Measurements from ENCODE around the gene RAPGEF1. TPM values are rescaled to one million over a fixed set of nuclear protein-coding genes. Genes with fewer than 3 reads are reported as not detected.

The RAPGEF1 gene
- total RNA-seq, 1 donor from 2014 or later, result 76.8 TPM

- no peak for FAIRE-seq
Observed at GRCh38 chr9:131743096-131743495, 3.2 kb upstream of the RAPGEF1 start.

DNA sequence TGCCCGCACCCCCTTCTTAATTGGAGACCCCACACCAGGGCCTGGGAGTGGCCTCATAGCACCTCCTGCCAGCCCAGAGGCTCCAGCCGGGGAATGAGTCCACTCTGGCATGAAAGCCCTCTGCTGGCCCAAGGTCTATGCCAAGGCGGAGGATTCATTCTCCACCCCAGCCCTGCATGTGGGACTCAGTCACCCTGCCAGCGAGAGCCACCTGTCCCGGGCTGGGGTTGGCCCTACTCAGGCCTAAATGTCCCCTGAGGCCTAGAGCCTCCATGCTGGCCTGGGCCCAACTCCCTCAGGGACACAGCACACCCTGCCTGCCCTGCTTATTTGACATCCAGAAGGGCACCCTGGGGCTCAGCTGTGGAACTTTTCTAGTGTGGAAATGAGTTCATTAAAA, 1.0 kb upstream of the RAPGEF1 start:
- DNase-seq (ENCODE audit: low read depth), result no peak
- Histone ChIP-seq H3K36me3 (ENCODE audit: insufficient read depth, low read length) (no peaks in the 10 kb centered on the region), H3K9ac (ENCODE audit: low read length) (no peak overlapping the region), H4K20me1 (ENCODE audit: insufficient read depth, low read length) (peaks cover 27% of the 10 kb centered on the region), H3K4me1 (ENCODE audit: insufficient read depth, low read length) (peaks cover 9% of the 10 kb centered on the region), H3K9me3 (ENCODE audit: insufficient read depth, low read depth, low read length) (no peaks in the 10 kb centered on the region), H3K4me3 (ENCODE audit: insufficient read depth, low read depth, low read length) (no peak overlapping the region), H3K27me3 (ENCODE audit: insufficient read depth, low read length) (no peaks in the 10 kb centered on the region), H3K4me2 (ENCODE audit: low read length) (no peak overlapping the region), H3K79me2 (ENCODE audit: insufficient read depth, low read length) (peaks cover 28% of the 10 kb centered on the region), H3K27ac (ENCODE audit: low read depth, low read length) (no peak overlapping the region), H2AFZ (ENCODE audit: low read depth, low read length) (no peak overlapping the region)
- Mint-ChIP-seq H3K27ac (ENCODE audit: unreplicated experiment) (no peak overlapping the region), H3K27me3 (ENCODE audit: low read depth, unreplicated experiment) (no peaks in the 10 kb centered on the region), H3K36me3 (ENCODE audit: low read depth, unreplicated experiment) (peaks cover 8% of the 10 kb centered on the region), H3K4me1 (ENCODE audit: low read depth, unreplicated experiment) (peaks cover 28% of the 10 kb centered on the region), H3K4me3 (ENCODE audit: unreplicated experiment) (peak overlapping the region; percentile 79), H3K9me3 (ENCODE audit: unreplicated experiment) (no peaks in the 10 kb centered on the region)
- no peak for FAIRE-seq
- no peak for TF ChIP-seq EZH2 (IDR thresholded peaks at IDR 0.05; ENCODE audit: insufficient read depth, low read length)
- TF ChIP-seq, protein P1, sequence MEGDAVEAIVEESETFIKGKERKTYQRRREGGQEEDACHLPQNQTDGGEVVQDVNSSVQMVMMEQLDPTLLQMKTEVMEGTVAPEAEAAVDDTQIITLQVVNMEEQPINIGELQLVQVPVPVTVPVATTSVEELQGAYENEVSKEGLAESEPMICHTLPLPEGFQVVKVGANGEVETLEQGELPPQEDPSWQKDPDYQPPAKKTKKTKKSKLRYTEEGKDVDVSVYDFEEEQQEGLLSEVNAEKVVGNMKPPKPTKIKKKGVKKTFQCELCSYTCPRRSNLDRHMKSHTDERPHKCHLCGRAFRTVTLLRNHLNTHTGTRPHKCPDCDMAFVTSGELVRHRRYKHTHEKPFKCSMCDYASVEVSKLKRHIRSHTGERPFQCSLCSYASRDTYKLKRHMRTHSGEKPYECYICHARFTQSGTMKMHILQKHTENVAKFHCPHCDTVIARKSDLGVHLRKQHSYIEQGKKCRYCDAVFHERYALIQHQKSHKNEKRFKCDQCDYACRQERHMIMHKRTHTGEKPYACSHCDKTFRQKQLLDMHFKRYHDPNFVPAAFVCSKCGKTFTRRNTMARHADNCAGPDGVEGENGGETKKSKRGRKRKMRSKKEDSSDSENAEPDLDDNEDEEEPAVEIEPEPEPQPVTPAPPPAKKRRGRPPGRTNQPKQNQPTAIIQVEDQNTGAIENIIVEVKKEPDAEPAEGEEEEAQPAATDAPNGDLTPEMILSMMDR (IDR thresholded peaks at IDR 0.05; ENCODE audit: insufficient read depth, low read depth, low read length), result no peak

More at GRCh38 chr9:131743096-131743495, 3.2 kb upstream of the RAPGEF1 start:
- no peaks in the 10 kb centered on the region for H3K27me3 Mint-ChIP-seq (ENCODE audit: low read depth, unreplicated experiment)
- no peak overlapping the region for H3K27ac Mint-ChIP-seq (ENCODE audit: unreplicated experiment)
- Histone ChIP-seq H4K20me1 (ENCODE audit: insufficient read depth, low read length) (peaks cover 10% of the 10 kb centered on the region), H3K27ac (ENCODE audit: low read depth, low read length) (no peak overlapping the region), H3K9ac (ENCODE audit: low read length) (no peak overlapping the region), H3K27me3 (ENCODE audit: insufficient read depth, low read length) (no peaks in the 10 kb centered on the region), H3K36me3 (ENCODE audit: insufficient read depth, low read length) (no peaks in the 10 kb centered on the region), H3K4me1 (ENCODE audit: insufficient read depth, low read length) (peaks cover 9% of the 10 kb centered on the region), H3K4me2 (ENCODE audit: low read length) (no peak overlapping the region), H3K9me3 (ENCODE audit: insufficient read depth, low read depth, low read length) (no peaks in the 10 kb centered on the region), H3K79me2 (ENCODE audit: insufficient read depth, low read length) (peaks cover 12% of the 10 kb centered on the region), H2AFZ (ENCODE audit: low read depth, low read length) (no peak overlapping the region), H3K4me3 (ENCODE audit: insufficient read depth, low read depth, low read length) (no peak overlapping the region)
- H3K36me3 Mint-ChIP-seq (ENCODE audit: low read depth, unreplicated experiment), result no peaks in the 10 kb centered on the region
- no peak overlapping the region for H3K4me3 Mint-ChIP-seq (ENCODE audit: unreplicated experiment)
- no peaks in the 10 kb centered on the region for H3K9me3 Mint-ChIP-seq (ENCODE audit: unreplicated experiment)
- TF ChIP-seq, protein P1 (IDR thresholded peaks at IDR 0.05; ENCODE audit: insufficient read depth, low read depth, low read length), result no peak
- no peak for TF ChIP-seq EZH2 (IDR thresholded peaks at IDR 0.05; ENCODE audit: insufficient read depth, low read length)
- DNase-seq (ENCODE audit: low read depth), result no peak
- peaks cover 13% of the 10 kb centered on the region for H3K4me1 Mint-ChIP-seq (ENCODE audit: low read depth, unreplicated experiment)

- peaks cover 42% of the 10 kb centered on the region for H3K79me2 ChIP-seq (ENCODE audit: insufficient read depth, low read length)
- no peaks in the 10 kb centered on the region for H3K27me3 ChIP-seq (ENCODE audit: insufficient read depth, low read length)
- peak overlapping the region; percentile 73 for H3K4me3 ChIP-seq (ENCODE audit: insufficient read depth, low read depth, low read length)
- H2AFZ ChIP-seq (ENCODE audit: low read depth, low read length), result peak overlapping the region; percentile 71
- Mint-ChIP-seq H3K36me3 (ENCODE audit: low read depth, unreplicated experiment) (peaks cover 16% of the 10 kb centered on the region), H3K4me3 (ENCODE audit: unreplicated experiment) (peak overlapping the region; percentile 91), H3K4me1 (ENCODE audit: low read depth, unreplicated experiment) (peaks cover 41% of the 10 kb centered on the region), H3K27me3 (ENCODE audit: low read depth, unreplicated experiment) (no peaks in the 10 kb centered on the region), H3K9me3 (ENCODE audit: unreplicated experiment) (no peaks in the 10 kb centered on the region), H3K27ac (ENCODE audit: unreplicated experiment) (peak overlapping the region; percentile 83)
- FAIRE-seq, result no peak
- no peaks in the 10 kb centered on the region for H3K36me3 ChIP-seq (ENCODE audit: insufficient read depth, low read length)
- no peak for DNase-seq (ENCODE audit: low read depth)
- peak overlapping the region; percentile 91 for H3K4me2 ChIP-seq (ENCODE audit: low read length)
- no peaks in the 10 kb centered on the region for H3K9me3 ChIP-seq (ENCODE audit: insufficient read depth, low read depth, low read length)
- peaks cover 42% of the 10 kb centered on the region for H4K20me1 ChIP-seq (ENCODE audit: insufficient read depth, low read length)
- TF ChIP-seq, protein P1 (IDR thresholded peaks at IDR 0.05; ENCODE audit: insufficient read depth, low read depth, low read length), result no peak
- no peak for TF ChIP-seq EZH2 (IDR thresholded peaks at IDR 0.05; ENCODE audit: insufficient read depth, low read length)
- H3K4me1 ChIP-seq (ENCODE audit: insufficient read depth, low read length), result peaks cover 23% of the 10 kb centered on the region
- H3K27ac ChIP-seq (ENCODE audit: low read depth, low read length), result peak overlapping the region; percentile 38
- peak overlapping the region; percentile 83 for H3K9ac ChIP-seq (ENCODE audit: low read length)
Observed at GRCh38 chr9:131739133-131739958, 530 bp downstream of the RAPGEF1 start.

Data from astrocyte (in vitro differentiated cells and primary cell).